Thoracic aorta (tissue), 2 donors: ENCODE results near the gene NEURL1. TPM values are rescaled to one million over a fixed set of nuclear protein-coding genes. Genes with fewer than 3 reads are reported as not detected.

Experiments used
- ATAC-seq: fragments of 150-250 bp; one replicate; pipeline ENCODE4 v1.8.0; 2017; ENCODE audit warnings: low read depth; ENCODE audit not compliant: insufficient number of reproducible peaks, low FRiP score
- DNase-seq: peaks from one replicate; pipeline ENCODE4 v3.0.0-alpha.2; 2020; ENCODE audit warnings: low spot score
- H3K27ac ChIP-seq, 2 donors: fragments of 200-600 bp; sonication (generic); 1 replicate in 1 of 2; 2 replicates in 1 of 2; pipeline ENCODE4 v1.5.1; 2016; ENCODE audit warnings: mild to moderate bottlenecking in 2 of 2, moderate library complexity in 2 of 2
- H3K27me3 ChIP-seq: fragments of 200-600 bp; sonication (generic); replicated peaks from 2 replicates; pipeline ENCODE4 v1.6.0; 2016; ENCODE audit warnings: mild to moderate bottlenecking; ENCODE audit not compliant: insufficient read depth
- H3K36me3 ChIP-seq: fragments of 200-600 bp; sonication (generic); one replicate; pipeline ENCODE4 v1.5.1; 2016
- H3K4me1 ChIP-seq, 2 donors: fragments of 200-600 bp; sonication (generic); 1 replicate in 1 of 2; 2 replicates in 1 of 2; pipeline versions ENCODE4 v1.5.1 to v1.6.0; 2016; ENCODE audit warnings: low read depth in 2 of 2, mild to moderate bottlenecking in 1 of 2; ENCODE audit not compliant: control insufficient read depth in 1 of 2
- H3K4me3 ChIP-seq: fragments of 200-600 bp; sonication (generic); 2 replicates; pipeline ENCODE4 v1.5.1; 2016; ENCODE audit warnings: mild to moderate bottlenecking
- H3K9me3 ChIP-seq: fragments of 200-600 bp; sonication (generic); 2 replicates; pipeline ENCODE4 v1.5.1; 2016
- CTCF ChIP-seq: fragments of 200-600 bp; sonication (generic); IDR thresholded peaks from one replicate; pipeline ENCODE4 v1.5.1; 2019; ENCODE audit warnings: antibody characterized with exemption
- total RNA-seq, 2 donors: library from RNA; depleted of rRNA; stranded (reverse); fragments of >200 nt; gene quantifications; one replicate each; pipeline versions ENCODE4 v1.1.0 to v1.2.3, GENCODE V29; 2016

NEURL1 gene
- total RNA-seq, 2 donors from 2014 or later = 0.28 TPM; not detected in 1

- Histone ChIP-seq H3K27me3 (no peaks in the 10 kb centered on the region), H3K4me1 (peaks cover 5 to 18% of the 10 kb centered on the region in 2 donors), H3K4me3 (no peak overlapping the region), H3K9me3 (no peaks in the 10 kb centered on the region), H3K36me3 (no peaks in the 10 kb centered on the region), H3K27ac (no peak overlapping the region)
- TF ChIP-seq CTCF = no peak
- ATAC-seq = no peak
- DNase-seq = no peak
These were observed 1.8 kb downstream of the NEURL1 start for GRCh38 chr10:103495321-103495720.

GRCh38 chr10:103497161-103497915, 3.8 kb downstream of the NEURL1 start:
- peaks cover 5 to 18% of the 10 kb centered on the region in 2 donors for H3K4me1 ChIP-seq
- DNase-seq (no peak), ATAC-seq (no peak)
- H3K9me3 ChIP-seq = no peaks in the 10 kb centered on the region
- no peaks in the 10 kb centered on the region for H3K27me3 ChIP-seq
- no peak overlapping the region for H3K4me3 ChIP-seq
- no peak for TF ChIP-seq CTCF
- H3K27ac ChIP-seq = no peak overlapping the region
- no peaks in the 10 kb centered on the region for H3K36me3 ChIP-seq

GRCh38 chr10:103498936-103499638, 5.6 kb downstream of the NEURL1 start:
- no peak for DNase-seq
- H3K27ac ChIP-seq = no peak overlapping the region
- no peak for ATAC-seq
- H3K27me3 ChIP-seq = no peaks in the 10 kb centered on the region
- peaks cover 4 to 7% of the 10 kb centered on the region in 2 donors for H3K4me1 ChIP-seq
- no peaks in the 10 kb centered on the region for H3K36me3 ChIP-seq
- H3K9me3 ChIP-seq = no peaks in the 10 kb centered on the region
- TF ChIP-seq CTCF = no peak
- no peak overlapping the region for H3K4me3 ChIP-seq

- Histone ChIP-seq H3K4me3 (no peak overlapping the region), H3K4me1 (peaks cover 0 to 9% of the 10 kb centered on the region in 2 donors), H3K9me3 (no peaks in the 10 kb centered on the region), H3K27me3 (no peaks in the 10 kb centered on the region), H3K36me3 (no peaks in the 10 kb centered on the region), H3K27ac (no peak overlapping the region)
- TF ChIP-seq CTCF = no peak
- no peak for DNase-seq
- ATAC-seq = no peak
These were observed 6.4 kb downstream of the NEURL1 start for GRCh38 chr10:103499881-103500280.

GRCh38 chr10:103500481-103500880, 7.0 kb downstream of the NEURL1 start:
- no peak overlapping the region for H3K27ac ChIP-seq
- no peaks in the 10 kb centered on the region for H3K9me3 ChIP-seq
- ATAC-seq (no peak), DNase-seq (no peak)
- no peak for TF ChIP-seq CTCF
- no peaks in the 10 kb centered on the region for H3K36me3 ChIP-seq
- peaks cover 0 to 9% of the 10 kb centered on the region in 2 donors for H3K4me1 ChIP-seq
- H3K4me3 ChIP-seq = no peak overlapping the region
- no peaks in the 10 kb centered on the region for H3K27me3 ChIP-seq
